Colonic mucosa (tissue), 4 donors: ENCODE results near the gene TFR2. TPM values are rescaled to one million over a fixed set of nuclear protein-coding genes. Genes with fewer than 3 reads are reported as not detected.

Experiments
- DNase-seq: peaks from one replicate; pipeline ENCODE4 v3.0.0-alpha.2; 2020
- H3K27ac ChIP-seq: fragments of 200-600 bp; one replicate; pipeline ENCODE4 v1.8.0; 2021
- H3K27me3 ChIP-seq: fragments of 200-600 bp; one replicate; pipeline ENCODE4 v1.8.0; 2021
- H3K36me3 ChIP-seq: fragments of 200-600 bp; one replicate; pipeline ENCODE4 v1.8.0; 2021
- H3K4me1 ChIP-seq: fragments of 200-600 bp; one replicate; pipeline ENCODE4 v1.8.0; 2021; ENCODE audit warnings: mild to moderate bottlenecking
- H3K4me3 ChIP-seq: fragments of 200-600 bp; one replicate; pipeline ENCODE4 v1.8.0; 2021
- H3K9ac ChIP-seq, 2 donors: one replicate each; pipeline ENCODE4 v1.7.0; 2013; ENCODE audit warnings: control low read depth in 2 of 2, low read depth in 2 of 2, low read length in 2 of 2
- H3K9me3 ChIP-seq: fragments of 200-600 bp; one replicate; pipeline ENCODE4 v1.8.0; 2021
- intact Hi-C: fragments of 100-400 bp; cut with DNase I; formaldehyde crosslinking; loops from one replicate; pipeline ENCODE4 v1.14.1; 2022
- total RNA-seq, 2 donors: library from RNA; stranded (reverse); fragmentation: NEBNext Ultra II Directional in 1 of 2; extraction: Animal tissue kit (Norgen Biotek cat#: 25700) in 1 of 2; gene quantifications; one replicate each; pipeline ENCODE4 v1.2.1, GENCODE V29; 2021
- TF ChIP-seq, protein P1 (sequence below): fragments of 200-600 bp; IDR thresholded peaks from one replicate; pipeline ENCODE4 v1.8.0; 2022; ENCODE audit warnings: antibody characterized with exemption, mild to moderate bottlenecking
- donor health status: healthy.
- donor health status: DM: no; HTN: no; CAD: no.
- donor health status: DM: no; HTN: no; CAD: no.

Gene TFR2
- 1 to 10 TPM; 1.8 to 2.3 TPM for total RNA-seq

DNA sequence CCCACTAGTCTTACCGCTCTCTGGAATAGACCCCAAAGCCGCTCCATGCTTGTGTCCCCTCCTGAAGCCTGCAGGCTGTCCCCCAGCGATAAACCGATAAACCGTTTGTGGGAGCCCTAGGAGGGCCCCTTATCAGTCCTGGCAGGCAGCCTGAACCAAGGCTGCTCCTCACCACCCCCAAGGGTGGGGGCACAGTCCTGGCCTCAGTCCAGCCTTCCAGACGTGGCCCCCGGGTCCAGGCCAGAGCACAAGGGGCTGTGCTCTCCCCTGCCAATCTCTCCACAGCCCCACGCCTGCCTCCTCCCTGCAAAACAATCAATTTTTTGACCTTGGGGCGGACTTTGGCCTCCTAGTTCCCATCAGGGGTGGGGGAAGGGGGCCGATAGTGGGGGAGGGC is at the start of gene TFR2:
Gene TFR2 (minus strand): TSS at position 90 of the 397 bp plus-strand sequence. CDS start 43 bp downstream, at position 47.
- H3K4me3 ChIP-seq: no peak within 1 kb of the TSS
- H3K9ac ChIP-seq: no peak within 1 kb of the TSS
- TF ChIP-seq, protein P1, sequence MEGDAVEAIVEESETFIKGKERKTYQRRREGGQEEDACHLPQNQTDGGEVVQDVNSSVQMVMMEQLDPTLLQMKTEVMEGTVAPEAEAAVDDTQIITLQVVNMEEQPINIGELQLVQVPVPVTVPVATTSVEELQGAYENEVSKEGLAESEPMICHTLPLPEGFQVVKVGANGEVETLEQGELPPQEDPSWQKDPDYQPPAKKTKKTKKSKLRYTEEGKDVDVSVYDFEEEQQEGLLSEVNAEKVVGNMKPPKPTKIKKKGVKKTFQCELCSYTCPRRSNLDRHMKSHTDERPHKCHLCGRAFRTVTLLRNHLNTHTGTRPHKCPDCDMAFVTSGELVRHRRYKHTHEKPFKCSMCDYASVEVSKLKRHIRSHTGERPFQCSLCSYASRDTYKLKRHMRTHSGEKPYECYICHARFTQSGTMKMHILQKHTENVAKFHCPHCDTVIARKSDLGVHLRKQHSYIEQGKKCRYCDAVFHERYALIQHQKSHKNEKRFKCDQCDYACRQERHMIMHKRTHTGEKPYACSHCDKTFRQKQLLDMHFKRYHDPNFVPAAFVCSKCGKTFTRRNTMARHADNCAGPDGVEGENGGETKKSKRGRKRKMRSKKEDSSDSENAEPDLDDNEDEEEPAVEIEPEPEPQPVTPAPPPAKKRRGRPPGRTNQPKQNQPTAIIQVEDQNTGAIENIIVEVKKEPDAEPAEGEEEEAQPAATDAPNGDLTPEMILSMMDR: no peak
- no peaks in the 10 kb centered on the region for H3K27me3 ChIP-seq
- H3K9me3 ChIP-seq: no peaks in the 10 kb centered on the region
- no peaks in the 10 kb centered on the region for H3K4me1 ChIP-seq
- no peak within 1 kb of the TSS for H3K27ac ChIP-seq
- intact Hi-C loops: no loop called here
- no peaks in the 10 kb centered on the region for H3K36me3 ChIP-seq
- no peak for DNase-seq

DNA sequence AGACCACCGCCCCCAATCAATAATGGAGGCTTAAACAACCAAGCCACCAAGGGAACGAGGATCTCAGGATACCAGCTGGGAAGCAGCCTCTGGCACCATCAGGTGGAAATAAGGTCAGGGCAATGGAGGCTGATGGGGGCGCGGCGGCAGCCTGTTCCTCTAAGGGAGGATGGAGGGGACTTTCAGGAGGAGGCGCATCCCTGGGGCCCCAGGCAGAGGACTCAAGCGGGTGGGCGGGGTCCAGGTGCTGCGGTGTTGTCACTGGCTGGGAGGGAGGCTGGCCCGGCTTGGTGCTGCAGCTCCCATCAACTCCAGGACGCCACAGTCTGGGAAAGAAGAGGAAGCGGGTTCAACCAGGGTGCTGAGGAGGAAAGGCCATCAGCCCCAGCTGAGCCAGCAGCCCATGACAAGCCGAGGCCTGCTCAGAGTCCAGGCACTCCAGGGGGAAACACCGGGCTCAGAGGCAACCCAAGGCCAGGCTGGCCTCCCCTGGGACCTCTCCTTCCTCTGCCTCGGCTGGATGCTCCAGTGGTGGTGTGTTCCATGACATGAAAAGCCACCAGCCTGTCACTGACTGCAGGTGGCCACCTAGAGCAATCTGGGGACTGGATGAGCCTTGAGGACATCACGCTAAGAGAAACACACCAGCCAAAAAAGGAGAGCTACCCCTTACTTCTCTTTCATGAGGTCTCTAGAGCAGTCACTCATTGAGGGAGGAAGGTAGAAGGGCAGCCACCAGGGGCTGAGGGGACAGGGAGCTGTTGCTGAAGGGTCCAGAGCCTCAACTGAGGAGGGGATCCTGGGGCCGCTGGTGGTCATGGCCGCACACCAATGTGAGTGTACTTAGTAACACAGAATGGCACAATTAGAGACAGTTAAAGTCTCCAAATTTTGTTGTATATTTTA is 48.1 kb upstream of the TFR2 start:
- Histone ChIP-seq H3K36me3 (peaks cover 10% of the 10 kb centered on the region), H3K27me3 (no peaks in the 10 kb centered on the region), H3K4me1 (peaks cover 19% of the 10 kb centered on the region), H3K9me3 (no peaks in the 10 kb centered on the region), H3K4me3 (no peak overlapping the region), H3K9ac (no peak overlapping the region), H3K27ac (no peak overlapping the region)
- TF ChIP-seq, protein P1: no peak
- intact Hi-C loops: loop anchor here (5.0 kb wide), 1 partner anchor 222 kb away; no protein-coding TSS in a partner anchor
- no peak for DNase-seq

- TF ChIP-seq, protein P1: no peak
- Histone ChIP-seq H3K9ac (no peak overlapping the region), H3K36me3 (peaks cover 14% of the 10 kb centered on the region), H3K4me3 (no peak overlapping the region), H3K9me3 (no peaks in the 10 kb centered on the region), H3K27me3 (no peaks in the 10 kb centered on the region), H3K4me1 (peaks cover 19% of the 10 kb centered on the region), H3K27ac (no peak overlapping the region)
- no peak for DNase-seq
- intact Hi-C loops: no loop called here
These were observed 47.0 kb upstream of the TFR2 start for GRCh38 chr7:100688326-100688860.

DNA sequence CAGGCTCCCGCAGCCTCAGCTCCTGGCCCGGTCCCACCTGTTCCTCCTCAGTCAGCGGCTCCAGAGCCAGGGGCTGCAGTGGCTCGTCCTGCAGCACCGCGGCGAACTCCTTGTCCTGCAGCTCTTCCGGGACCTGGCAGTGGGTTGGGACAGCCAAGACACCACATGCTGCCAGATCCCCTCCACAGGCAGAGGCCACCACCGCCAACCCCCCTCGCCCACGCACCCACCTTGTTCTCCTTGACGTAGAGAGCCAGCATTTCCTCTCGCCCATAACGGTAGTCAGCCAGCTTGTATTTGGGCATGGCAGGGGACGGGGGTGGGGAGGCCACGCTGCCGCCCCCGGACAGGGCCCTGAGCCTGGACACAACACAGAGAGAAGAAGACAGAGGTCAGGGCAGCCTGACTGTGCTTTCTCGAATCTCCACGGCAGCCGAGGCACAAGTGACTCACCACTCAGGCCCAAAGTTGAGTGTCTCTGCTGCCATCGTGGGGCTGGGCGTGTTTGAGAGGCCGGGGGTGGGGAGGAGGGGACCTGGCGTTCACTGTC is 46.5 kb upstream of the TFR2 start:
- Histone ChIP-seq H3K4me1 (peaks cover 17% of the 10 kb centered on the region), H3K9me3 (no peaks in the 10 kb centered on the region), H3K27me3 (no peaks in the 10 kb centered on the region), H3K27ac (no peak overlapping the region), H3K36me3 (peaks cover 15% of the 10 kb centered on the region), H3K4me3 (no peak overlapping the region), H3K9ac (no peak overlapping the region)
- no peak for DNase-seq
- TF ChIP-seq, protein P1: no peak
- intact Hi-C loops: no loop called here

DNA sequence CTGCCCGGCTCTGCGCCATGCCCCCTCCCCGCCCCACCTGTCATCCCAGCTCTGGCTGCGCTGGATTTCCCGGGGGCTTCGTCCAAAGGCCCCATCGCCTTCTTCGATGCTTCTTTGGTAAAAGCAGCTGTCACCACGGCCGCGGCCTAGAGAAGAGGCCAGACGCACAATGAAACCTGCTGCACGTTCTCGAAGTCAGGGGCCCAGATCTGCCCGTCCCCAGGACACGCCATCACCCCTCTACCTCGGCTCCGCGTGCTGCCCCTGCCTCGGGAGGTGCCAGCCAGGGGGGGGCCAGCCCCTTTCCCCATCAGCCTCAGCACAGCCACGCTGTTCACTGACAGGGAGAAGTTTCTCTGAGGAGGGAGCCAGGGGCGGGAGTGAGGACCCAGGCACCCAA is 45.9 kb upstream of the TFR2 start:
- no peak for DNase-seq
- Histone ChIP-seq H3K36me3 (peaks cover 19% of the 10 kb centered on the region), H3K9ac (no peak overlapping the region), H3K4me1 (peaks cover 11% of the 10 kb centered on the region), H3K27me3 (no peaks in the 10 kb centered on the region), H3K9me3 (no peaks in the 10 kb centered on the region), H3K4me3 (no peak overlapping the region), H3K27ac (no peak overlapping the region)
- intact Hi-C loops: no loop called here
- TF ChIP-seq, protein P1: no peak
